MCF 10A (cell line): ENCODE measurements around the gene KLHDC7B. TPM values are rescaled to one million over a fixed set of nuclear protein-coding genes. Genes with fewer than 3 reads are reported as not detected.

Experiments used
- BruUV-seq: library from RNA; stranded (reverse); fragments of 400-500 nt; replicated peaks from 2 replicates; lab custom pipeline; 2021; lab: Mats Ljungman, UMichigan
- CTCF ChIA-PET: fragments of 300-600 bp; sonication (Branson Sonifier 250); formaldehyde crosslinking; extraction: SDS; loops from one replicate; lab custom pipeline; 2021; ENCODE audit warnings: antibody characterized with exemption, inconsistent platforms; lab: Yijun Ruan, JAX
- POLR2A ChIA-PET: fragments of 300-600, 350-650 bp; sonication (Branson Sonifier 250); formaldehyde crosslinking; extraction: SDS; loops from one replicate; lab custom pipeline; 2020; ENCODE audit warnings: antibody characterized with exemption, inconsistent platforms; lab: Yijun Ruan, JAX
- DNase-seq: peaks from one replicate; pipeline ENCODE4 v3.0.0-alpha.2; 2018; ENCODE audit not compliant: unreplicated experiment
- H3K27ac Mint-ChIP-seq: one replicate; pipeline ENCODE4 v1.8.0; 2022; ENCODE audit warnings: mild to moderate bottlenecking, low read depth, mixed read lengths; ENCODE audit not compliant: unreplicated experiment
- H3K27me3 Mint-ChIP-seq: one replicate; pipeline ENCODE4 v1.8.0; 2022; ENCODE audit warnings: mixed read lengths; ENCODE audit not compliant: insufficient read depth, unreplicated experiment
- H3K36me3 Mint-ChIP-seq: one replicate; pipeline ENCODE4 v1.8.0; 2022; ENCODE audit warnings: mild to moderate bottlenecking, moderate library complexity, mixed read lengths; ENCODE audit not compliant: insufficient read depth, unreplicated experiment
- H3K4me1 Mint-ChIP-seq: one replicate; pipeline ENCODE4 v1.8.0; 2022; ENCODE audit warnings: mixed read lengths; ENCODE audit not compliant: insufficient read depth, unreplicated experiment
- H3K4me3 Mint-ChIP-seq: one replicate; pipeline ENCODE4 v1.8.0; 2022; ENCODE audit warnings: mild to moderate bottlenecking, moderate library complexity, mixed read lengths; ENCODE audit not compliant: unreplicated experiment
- H3K9me3 Mint-ChIP-seq: one replicate; pipeline ENCODE4 v1.8.0; 2022; ENCODE audit warnings: mixed read lengths; ENCODE audit not compliant: unreplicated experiment
- intact Hi-C: fragments of 100-400 bp; cut with micrococcal nuclease; formaldehyde crosslinking; loops from 2 replicates; pipeline ENCODE4 v1.14.1; 2022
- total RNA-seq: library from RNA; stranded (reverse); gene quantifications from 2 replicates; pipeline ENCODE4 v1.2.3, GENCODE V29; 2022
- TF ChIP-seq, protein P1 (sequence below): fragments of 200-600 bp; IDR thresholded peaks from one replicate; pipeline ENCODE4 v1.8.0; 2022; ENCODE audit warnings: antibody characterized with exemption, mild to moderate bottlenecking; ENCODE audit not compliant: unreplicated experiment

Gene KLHDC7B
- total RNA-seq, 1 experiment from 2014 or later = 0.98 TPM

DNA sequence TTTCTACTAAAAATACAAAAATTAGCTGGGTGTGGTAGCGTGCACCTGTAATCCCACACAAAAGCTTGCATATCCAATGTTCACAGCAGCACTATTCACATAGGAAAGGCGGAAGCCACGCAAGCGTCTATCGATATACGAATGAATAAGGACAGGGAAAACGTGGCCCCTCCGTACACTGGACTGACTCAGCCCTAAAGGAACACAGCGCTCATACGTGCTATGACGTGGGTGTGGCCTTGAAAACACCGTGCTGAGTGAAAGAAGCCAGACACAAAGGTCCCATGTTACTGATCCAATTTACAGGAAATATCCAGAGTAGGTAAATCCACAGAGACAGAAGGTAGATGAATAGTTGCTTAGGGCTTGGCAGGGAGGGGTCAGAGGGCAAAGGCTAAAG, 45.2 kb upstream of the KLHDC7B start:
- intact Hi-C loops = no loop called here
- BruUV-seq = no TSS peak
- H3K36me3 Mint-ChIP-seq = no peaks in the 10 kb centered on the region
- no peaks in the 10 kb centered on the region for H3K27me3 Mint-ChIP-seq
- H3K4me1 Mint-ChIP-seq = peaks cover 7% of the 10 kb centered on the region
- ChIA-PET CTCF (interaction anchor here (0.7 kb wide), 1 partner anchor 26 kb away, joined by 3 read pairs; no protein-coding TSS in a partner anchor), POLR2A (interaction anchor here (0.7 kb wide), 1 partner anchor 118 kb away, joined by 3 read pairs; no protein-coding TSS in a partner anchor)
- no peaks in the 10 kb centered on the region for H3K9me3 Mint-ChIP-seq
- TF ChIP-seq, protein P1, sequence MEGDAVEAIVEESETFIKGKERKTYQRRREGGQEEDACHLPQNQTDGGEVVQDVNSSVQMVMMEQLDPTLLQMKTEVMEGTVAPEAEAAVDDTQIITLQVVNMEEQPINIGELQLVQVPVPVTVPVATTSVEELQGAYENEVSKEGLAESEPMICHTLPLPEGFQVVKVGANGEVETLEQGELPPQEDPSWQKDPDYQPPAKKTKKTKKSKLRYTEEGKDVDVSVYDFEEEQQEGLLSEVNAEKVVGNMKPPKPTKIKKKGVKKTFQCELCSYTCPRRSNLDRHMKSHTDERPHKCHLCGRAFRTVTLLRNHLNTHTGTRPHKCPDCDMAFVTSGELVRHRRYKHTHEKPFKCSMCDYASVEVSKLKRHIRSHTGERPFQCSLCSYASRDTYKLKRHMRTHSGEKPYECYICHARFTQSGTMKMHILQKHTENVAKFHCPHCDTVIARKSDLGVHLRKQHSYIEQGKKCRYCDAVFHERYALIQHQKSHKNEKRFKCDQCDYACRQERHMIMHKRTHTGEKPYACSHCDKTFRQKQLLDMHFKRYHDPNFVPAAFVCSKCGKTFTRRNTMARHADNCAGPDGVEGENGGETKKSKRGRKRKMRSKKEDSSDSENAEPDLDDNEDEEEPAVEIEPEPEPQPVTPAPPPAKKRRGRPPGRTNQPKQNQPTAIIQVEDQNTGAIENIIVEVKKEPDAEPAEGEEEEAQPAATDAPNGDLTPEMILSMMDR = no peak
- no peak overlapping the region for H3K4me3 Mint-ChIP-seq
- no peak for DNase-seq
- no peak overlapping the region for H3K27ac Mint-ChIP-seq

DNA sequence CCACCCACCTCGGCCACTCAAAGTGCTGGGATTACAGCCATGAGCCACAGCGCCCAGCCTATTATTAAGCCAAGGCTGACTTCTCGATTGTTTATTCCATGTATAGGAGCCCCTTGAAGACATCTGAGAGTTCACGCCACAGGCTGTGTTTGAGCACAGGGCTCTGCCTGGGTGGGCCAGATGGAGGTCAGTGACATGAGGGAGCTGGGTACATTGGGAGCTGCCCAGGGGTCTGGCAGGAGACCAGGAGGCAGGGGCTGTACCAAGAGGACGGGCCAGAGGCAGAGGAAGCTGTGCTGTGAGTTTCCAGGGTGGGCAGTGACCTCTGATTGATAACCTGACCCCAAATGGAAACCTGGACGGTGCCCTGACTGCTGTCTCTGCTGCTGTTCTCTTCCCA, 43.6 kb upstream of the KLHDC7B start:
- no peak for DNase-seq
- intact Hi-C loops = no loop called here
- POLR2A ChIA-PET = no interaction called here
- Mint-ChIP-seq H3K27ac (no peak overlapping the region), H3K36me3 (no peaks in the 10 kb centered on the region), H3K27me3 (no peaks in the 10 kb centered on the region), H3K4me3 (no peak overlapping the region), H3K4me1 (peaks cover 7% of the 10 kb centered on the region), H3K9me3 (no peaks in the 10 kb centered on the region)
- no TSS peak for BruUV-seq
- CTCF ChIA-PET = interaction anchor here (0.6 to 1.9 kb wide), 2 partner anchors 25 to 61 kb away, joined by 3 to 7 read pairs; partner anchors contain the start of gene SYCE3
- TF ChIP-seq, protein P1 = no peak

DNA sequence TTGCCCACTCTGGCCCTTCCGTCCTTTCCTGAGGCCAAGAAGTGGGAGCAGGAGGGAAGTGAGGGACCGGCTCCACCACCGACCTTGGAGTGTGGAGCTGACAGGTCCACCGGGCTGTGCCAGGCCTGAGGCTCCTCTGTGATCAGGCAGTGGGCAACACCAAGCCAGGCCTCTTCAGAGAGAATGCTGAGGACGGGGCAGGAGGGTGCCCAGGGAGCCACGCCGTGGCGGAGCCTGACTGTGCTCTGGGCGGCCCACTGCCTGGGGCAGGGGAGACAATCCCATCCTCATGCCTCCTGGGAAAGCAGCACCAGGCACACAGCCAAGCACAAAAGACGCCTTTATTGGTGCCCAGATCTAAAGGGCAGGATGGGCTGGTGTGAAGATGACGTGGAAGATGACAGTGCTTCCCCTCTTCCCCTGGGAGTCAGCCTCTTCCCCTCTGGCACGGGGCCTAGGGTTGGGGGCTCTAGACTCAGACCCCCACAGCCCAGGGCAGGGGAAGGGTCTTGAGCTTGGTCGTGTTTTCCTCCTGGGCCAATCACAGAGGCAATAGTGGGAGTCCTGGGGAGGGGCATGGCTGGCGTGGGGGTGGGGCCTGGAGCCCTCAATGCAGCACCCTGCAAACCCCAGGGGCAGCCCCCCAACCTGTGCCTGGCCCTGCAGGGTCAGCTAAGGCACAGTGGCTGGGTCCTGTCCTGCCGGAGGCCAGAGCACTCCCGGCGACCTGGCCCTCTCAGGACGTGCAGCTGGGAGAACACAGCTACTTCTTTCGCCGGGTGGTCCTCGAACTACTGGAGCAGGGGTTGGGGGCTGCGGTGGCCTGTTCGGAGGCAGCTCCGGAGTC, 42.8 kb upstream of the KLHDC7B start:
- intact Hi-C loops = no loop called here
- Mint-ChIP-seq H3K9me3 (no peaks in the 10 kb centered on the region), H3K4me3 (no peak overlapping the region), H3K27me3 (no peaks in the 10 kb centered on the region), H3K4me1 (peaks cover 7% of the 10 kb centered on the region), H3K27ac (no peak overlapping the region), H3K36me3 (no peaks in the 10 kb centered on the region)
- TSS peak; percentile 42 for BruUV-seq
- no peak for DNase-seq
- TF ChIP-seq, protein P1 = no peak
- CTCF ChIA-PET = interaction anchor here (0.6 to 1.9 kb wide), 2 partner anchors 60 to 74 kb away, joined by 3 to 7 read pairs; partner anchors contain the start of gene SYCE3
- POLR2A ChIA-PET = no interaction called here

DNA sequence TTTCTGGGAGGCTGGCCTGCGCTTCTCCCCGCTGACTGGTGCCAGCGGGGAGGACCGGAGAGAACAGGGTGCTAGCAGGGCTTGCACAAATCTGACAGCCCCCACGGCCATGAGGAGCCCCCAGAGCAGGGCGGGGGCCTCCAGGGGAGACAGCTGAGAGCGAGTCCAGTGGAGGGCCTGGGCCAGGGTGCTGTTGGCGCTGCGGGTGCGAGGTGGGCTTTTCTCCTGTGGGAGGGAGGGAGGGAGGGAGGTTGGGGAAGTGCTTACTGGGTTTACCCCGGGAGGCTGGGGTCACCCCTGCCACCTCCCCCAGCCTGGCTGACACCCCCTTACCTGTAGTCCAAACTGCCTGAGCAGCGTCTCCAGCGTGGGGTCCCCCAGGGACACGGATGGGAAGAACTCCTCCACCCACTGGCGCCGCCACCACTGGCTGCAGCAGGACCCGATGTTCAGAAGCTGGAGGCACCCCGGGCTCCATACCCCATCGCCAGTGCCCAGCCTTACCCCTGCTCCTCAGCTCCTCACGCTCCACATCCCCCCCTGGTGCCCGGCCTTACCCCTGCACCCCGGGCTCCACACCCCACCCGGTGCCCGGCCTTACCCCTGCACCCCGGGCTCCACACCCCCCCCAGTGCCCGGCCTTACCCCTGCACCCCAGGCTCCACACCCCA, 42.1 kb upstream of the KLHDC7B start:
- H3K4me1 Mint-ChIP-seq = peaks cover 5% of the 10 kb centered on the region
- H3K27me3 Mint-ChIP-seq = no peaks in the 10 kb centered on the region
- H3K27ac Mint-ChIP-seq = no peak overlapping the region
- TF ChIP-seq, protein P1 = no peak
- POLR2A ChIA-PET = no interaction called here
- no peak overlapping the region for H3K4me3 Mint-ChIP-seq
- CTCF ChIA-PET = interaction anchor here (0.6 kb wide), 2 partner anchors 74 to 199 kb away, joined by 3 read pairs; no protein-coding TSS in a partner anchor
- intact Hi-C loops = no loop called here
- no peaks in the 10 kb centered on the region for H3K9me3 Mint-ChIP-seq
- no TSS peak for BruUV-seq
- no peak for DNase-seq
- H3K36me3 Mint-ChIP-seq = no peaks in the 10 kb centered on the region
